ENCODE data around the gene CD274. TPM values are rescaled to one million over a fixed set of nuclear protein-coding genes. Genes with fewer than 3 reads are reported as not detected.

CD274 gene
- total and polyA plus RNA-seq, 2 of the 8 experiments (the other 6 are each of a cell fraction or from before 2014, with no cell fraction given): 0.08 to 0.15 TPM

GRCh38 chr9:5492965-5493678, 42.8 kb downstream of the CD274 start:
- Histone ChIP-seq H4K91ac (replicated peaks; ENCODE audit: insufficient read length, low read length) (no peak overlapping the region), H2AK5ac (ENCODE audit: low read depth, low read length) (no peak overlapping the region), H2AFZ (ENCODE audit: low read length) (no peak overlapping the region), H4K8ac (ENCODE audit: extremely low read depth, insufficient read depth, low read length) (no peak overlapping the region), H3K9me3 (ENCODE audit: insufficient read depth in 2 of 2, low read depth in 1 of 2, low read length in 1 of 2) (peaks cover 0 to 4% of the 10 kb centered on the region in 2 experiments; a peak in 1 of 4 replicates), H3K56ac (replicated peaks; ENCODE audit: insufficient read length, low read depth, low read length) (no peak overlapping the region), H3K18ac (ENCODE audit: extremely low read depth, low read length) (no peak overlapping the region), H3K79me2 (ENCODE audit: control insufficient read depth in 1 of 2, insufficient read depth in 2 of 2, low read length in 2 of 2) (no peaks in the 10 kb centered on the region), H3K4ac (replicated peaks; ENCODE audit: insufficient read length, low read depth, low read length) (no peak overlapping the region), H4K5ac (ENCODE audit: insufficient read length, low read depth, low read length) (no peak overlapping the region), H3K27ac (ENCODE audit: low read depth, low read length) (no peak overlapping the region), H2BK15ac (ENCODE audit: low read length) (no peak overlapping the region), H2BK5ac (ENCODE audit: low read depth, low read length) (no peak overlapping the region), H3K79me1 (ENCODE audit: low read depth, low read length) (no peaks in the 10 kb centered on the region), H3K4me3 (ENCODE audit: extremely low read depth in 1 of 4, insufficient read depth in 2 of 4, low read depth in 3 of 4, low read length in 4 of 4) (no peak overlapping the region), H3K23ac (ENCODE audit: insufficient read length) (no peak overlapping the region), H4K20me1 (replicated peaks in 1 of 2; ENCODE audit: control insufficient read depth in 1 of 2, insufficient read depth in 2 of 2, low read length in 2 of 2) (no peaks in the 10 kb centered on the region), H3K14ac (ENCODE audit: insufficient read length) (no peak overlapping the region), H3K9ac (replicated peaks in 1 of 4; ENCODE audit: extremely low read depth in 1 of 4, low read depth in 3 of 4, low read length in 3 of 4) (no peak overlapping the region), H3K4me1 (replicated peaks in 1 of 4; ENCODE audit: control insufficient read depth in 3 of 4, insufficient read depth in 4 of 4, low read length in 3 of 4) (no peaks in the 10 kb centered on the region), H3K23me2 (ENCODE audit: low read depth, low read length) (no peaks in the 10 kb centered on the region), H2BK120ac (replicated peaks; ENCODE audit: low read depth, low read length) (no peak overlapping the region), H3K4me2 (ENCODE audit: insufficient read depth in 1 of 2, low read depth in 2 of 2, low read length in 2 of 2) (no peak overlapping the region), H2BK12ac (ENCODE audit: low read depth, low read length) (no peak overlapping the region), H3K36me3 (ENCODE audit: control insufficient read depth in 2 of 4, insufficient read depth in 4 of 4, low read length in 3 of 4) (no peaks in the 10 kb centered on the region), H2BK20ac (ENCODE audit: low read length) (no peak overlapping the region), H3K27me3 (replicated peaks in 1 of 4; ENCODE audit: control insufficient read depth in 3 of 4, extremely low read depth in 1 of 4, insufficient read depth in 3 of 4, low read length in 3 of 4) (no peaks in the 10 kb centered on the region)
- WGBS, 2 experiments (ENCODE audit: extremely low coverage in 1 of 2, insufficient coverage in 1 of 2, insufficient read length in 1 of 2, insufficient replicate concordance in 2 of 2, low coverage in 1 of 2, low lambda C conversion rate in 2 of 2, missing lambda C conversion rate in 1 of 2): 83% methylated on average over 1 of the region's 1 CpG; no CpG with 5 or more reads in 1 of the 2 experiments
- DNase-seq (ENCODE audit: low read depth in 1 of 2, low spot score in 2 of 2) (no peak), FAIRE-seq (no peak)
- ChIA-PET POLR2A (ENCODE audit: partially characterized antibody) (interaction anchor here (0.6 kb wide), 1 partner anchor 206 kb away, joined by 4 read pairs; no protein-coding TSS in a partner anchor), CTCF (ENCODE audit: partially characterized antibody) (interaction anchor here (1.1 to 1.2 kb wide), 2 partner anchors 43 to 51 kb away, joined by 4 read pairs; partner anchors contain the start of gene CD274)
- TF ChIP-seq POU5F1 (IDR thresholded peaks at IDR 0.05; ENCODE audit: low read depth, low read length) (no peak), SAP30 (IDR thresholded peaks at IDR 0.05; ENCODE audit: insufficient read depth, insufficient replicate concordance, low read length) (no peak), SP4 (IDR thresholded peaks at IDR 0.05; ENCODE audit: low read length) (no peak), E2F6 (IDR thresholded peaks at IDR 0.05) (no peak), PHF8 (conservative IDR thresholded peaks at IDR 0.05; ENCODE audit: low read depth, low read length) (no peak), BRCA1 (IDR thresholded peaks at IDR 0.05; ENCODE audit: low read depth, low read length) (no peak), GTF2F1 (IDR thresholded peaks at IDR 0.05; ENCODE audit: borderline replicate concordance, low read depth, low read length) (no peak), KDM5A (IDR thresholded peaks at IDR 0.05; ENCODE audit: low read length) (no peak), BCL11A (IDR thresholded peaks at IDR 0.05; ENCODE audit: low read depth in 2 of 2, low read length in 2 of 2) (no peak), EGR1 (IDR thresholded peaks at IDR 0.05; ENCODE audit: borderline replicate concordance, low read depth, low read length) (no peak), EZH2 (IDR thresholded peaks at IDR 0.05; ENCODE audit: low read depth, low read length, severe bottlenecking) (no peak), POLR2A (IDR thresholded peaks at IDR 0.05; ENCODE audit: control extremely low read depth in 1 of 2, low read depth in 2 of 2, low read length in 2 of 2) (no peak)
